OCI-LY3 (cell line): ENCODE results near the gene CSTPP1.

Source experiments
- CTCF ChIP-seq: fragments of 200-600, 300-600 bp; sonication (generic); IDR thresholded peaks from 2 replicates; pipeline ENCODE4 v1.5.1; 2014; ENCODE audit warnings: antibody characterized with exemption, low read length, low read depth
- EZH2phosphoT487 ChIP-seq: fragments of 200-600 bp; shearing (Covaris generic); IDR thresholded peaks from 2 replicates; pipeline ENCODE4 v1.6.1; 2018; ENCODE audit warnings: antibody characterized with exemption, mixed run types, low read depth

GRCh38 chr11:46982797-46983452 is 46.4 kb downstream of the CSTPP1 start:
- no peak for TF ChIP-seq CTCF
- no peak for TF ChIP-seq EZH2phosphoT487
